A172 (cell line): ENCODE measurements around the gene PPP1R16B. TPM values are rescaled to one million over a fixed set of nuclear protein-coding genes. Genes with fewer than 3 reads are reported as not detected.
A peak's percentile ranks its signal among the peaks of the same experiment; 100 is the strongest.
"Not testable (repeated sequence)": the region's sequence is repeated elsewhere in the genome, so short reads cannot be mapped to it uniquely, and the experiment has no call there.

Experiments
- DNase-seq: peaks from one replicate; pipeline ENCODE4 v3.0.0-alpha.2; 2015; ENCODE audit warnings: low spot score
- total RNA-seq: library from RNA; depleted of rRNA; stranded (reverse); fragments of >200 nt; shearing (Covaris generic); gene quantifications from 2 replicates; pipeline ENCODE4 v1.2.3, GENCODE V29; 2014

PPP1R16B gene
- total RNA-seq, 1 experiment from 2014 or later = 0.14 TPM

- DNase-seq = peak; percentile 25
Observed at GRCh38 chr20:38791940-38792339, 13.6 kb upstream of the PPP1R16B start.

GRCh38 chr20:38794057-38794456 is 11.4 kb upstream of the PPP1R16B start:
- not testable (repeated sequence) for DNase-seq

- no peak for DNase-seq
Observed at GRCh38 chr20:38798266-38798665, 7.2 kb upstream of the PPP1R16B start.

- no peak for DNase-seq
Observed at GRCh38 chr20:38799203-38799602, 6.3 kb upstream of the PPP1R16B start.

GRCh38 chr20:38800882-38801281 is 4.6 kb upstream of the PPP1R16B start:
- DNase-seq = no peak

- DNase-seq = no peak
Observed at GRCh38 chr20:38804221-38804620, 1.3 kb upstream of the PPP1R16B start.

- no peak for DNase-seq
Observed at GRCh38 chr20:38804682-38805501, 605 bp upstream of the PPP1R16B start.

- DNase-seq = no peak
Observed at GRCh38 chr20:38805958-38806854, 709 bp downstream of the PPP1R16B start.

- DNase-seq = no peak
Observed at GRCh38 chr20:38806855-38807655, 1.6 kb downstream of the PPP1R16B start.

GRCh38 chr20:38809942-38810341 is 4.4 kb downstream of the PPP1R16B start:
- DNase-seq = no peak

GRCh38 chr20:38810926-38811630 is 5.6 kb downstream of the PPP1R16B start:
- DNase-seq = no peak

GRCh38 chr20:38811769-38812168 is 6.3 kb downstream of the PPP1R16B start:
- DNase-seq = no peak

GRCh38 chr20:38812182-38812581 is 6.7 kb downstream of the PPP1R16B start:
- no peak for DNase-seq

- DNase-seq = no peak
Observed at GRCh38 chr20:38812709-38813573, 7.4 kb downstream of the PPP1R16B start.

GRCh38 chr20:38813574-38813962 is 8.1 kb downstream of the PPP1R16B start:
- not testable (repeated sequence) for DNase-seq

- DNase-seq = no peak
Observed at GRCh38 chr20:38815446-38815845, 9.9 kb downstream of the PPP1R16B start.

GRCh38 chr20:38818113-38819065 is 12.9 kb downstream of the PPP1R16B start:
- DNase-seq = no peak

- DNase-seq = no peak
Observed at GRCh38 chr20:38825571-38825900, 20.0 kb downstream of the PPP1R16B start.
